ENCODE measurements around the gene ELMOD1. TPM values are rescaled to one million over a fixed set of nuclear protein-coding genes. Genes with fewer than 3 reads are reported as not detected.
"Not testable (repeated sequence)": the region's sequence is repeated elsewhere in the genome, so short reads cannot be mapped to it uniquely, and the experiment has no call there.

The ELMOD1 gene
- total RNA-seq, 1 experiment from 2014 or later: not detected

- no TSS peak for BruUV-seq (replicated peaks)
- ChIA-PET CTCF (interaction anchor here (0.6 to 6.6 kb wide), 14 partner anchors 8 to 1410 kb away, joined by 3 to 89 read pairs (median 8); no protein-coding TSS in a partner anchor), POLR2A (interaction anchor here (0.6 to 3.3 kb wide), 10 partner anchors 9 to 294 kb away, joined by 3 to 17 read pairs (median 4); no protein-coding TSS in a partner anchor)
- no peaks in the 10 kb centered on the region for H3K36me3 Mint-ChIP-seq (ENCODE audit: insufficient read depth, unreplicated experiment)
- peak; percentile 72 for DNase-seq (ENCODE audit: unreplicated experiment)
- peak within 1 kb of the TSS; percentile 83 for H3K4me3 Mint-ChIP-seq (ENCODE audit: unreplicated experiment)
- H3K9me3 Mint-ChIP-seq (ENCODE audit: unreplicated experiment): no peaks in the 10 kb centered on the region
- H3K4me1 Mint-ChIP-seq (ENCODE audit: insufficient read depth, unreplicated experiment): peaks cover 23% of the 10 kb centered on the region
- intact Hi-C loops (cut with micrococcal nuclease): no loop called here
- H3K27ac Mint-ChIP-seq (ENCODE audit: low read depth, unreplicated experiment): peak within 1 kb of the TSS; percentile 82
- no peaks in the 10 kb centered on the region for H3K27me3 Mint-ChIP-seq (ENCODE audit: insufficient read depth, unreplicated experiment)
- TF ChIP-seq, protein P1, sequence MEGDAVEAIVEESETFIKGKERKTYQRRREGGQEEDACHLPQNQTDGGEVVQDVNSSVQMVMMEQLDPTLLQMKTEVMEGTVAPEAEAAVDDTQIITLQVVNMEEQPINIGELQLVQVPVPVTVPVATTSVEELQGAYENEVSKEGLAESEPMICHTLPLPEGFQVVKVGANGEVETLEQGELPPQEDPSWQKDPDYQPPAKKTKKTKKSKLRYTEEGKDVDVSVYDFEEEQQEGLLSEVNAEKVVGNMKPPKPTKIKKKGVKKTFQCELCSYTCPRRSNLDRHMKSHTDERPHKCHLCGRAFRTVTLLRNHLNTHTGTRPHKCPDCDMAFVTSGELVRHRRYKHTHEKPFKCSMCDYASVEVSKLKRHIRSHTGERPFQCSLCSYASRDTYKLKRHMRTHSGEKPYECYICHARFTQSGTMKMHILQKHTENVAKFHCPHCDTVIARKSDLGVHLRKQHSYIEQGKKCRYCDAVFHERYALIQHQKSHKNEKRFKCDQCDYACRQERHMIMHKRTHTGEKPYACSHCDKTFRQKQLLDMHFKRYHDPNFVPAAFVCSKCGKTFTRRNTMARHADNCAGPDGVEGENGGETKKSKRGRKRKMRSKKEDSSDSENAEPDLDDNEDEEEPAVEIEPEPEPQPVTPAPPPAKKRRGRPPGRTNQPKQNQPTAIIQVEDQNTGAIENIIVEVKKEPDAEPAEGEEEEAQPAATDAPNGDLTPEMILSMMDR (IDR thresholded peaks at IDR 0.05; ENCODE audit: unreplicated experiment): no peak
Measured at GRCh38 chr11:107565219-107565937, 25.6 kb upstream of the ELMOD1 start, which contains the start of gene ALKBH8. TSS of gene ALKBH8 (minus strand) at chr11:107565735. CDS start at chr11:107560893, 4,842 bp downstream.

DNA sequence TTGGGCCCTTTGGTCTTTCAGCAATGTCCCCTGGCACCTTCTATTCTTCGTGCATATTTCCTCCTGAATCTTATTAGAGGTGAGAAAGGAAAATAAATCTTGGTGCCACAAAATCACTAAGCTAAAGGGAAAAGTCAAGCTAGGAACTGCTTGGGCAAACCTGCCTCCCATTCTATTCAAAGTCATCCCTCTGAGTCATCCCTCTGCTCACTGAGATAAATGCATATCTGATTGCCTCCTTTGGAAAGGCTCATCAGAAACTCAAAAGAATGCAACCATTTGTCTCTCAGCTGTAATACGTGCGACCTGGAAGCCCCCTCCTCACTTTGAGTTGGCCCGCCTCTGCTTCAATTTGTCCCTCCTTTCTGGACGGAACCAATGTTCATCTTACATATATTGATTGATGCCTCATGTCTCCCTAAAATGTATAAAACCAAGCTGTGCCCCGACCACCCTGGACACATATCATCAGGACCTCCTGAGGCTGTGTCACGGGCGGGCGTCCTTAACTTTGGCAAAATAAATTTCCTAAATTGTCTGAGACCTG lies 24.9 kb upstream of the ELMOD1 start:
- H3K36me3 Mint-ChIP-seq (ENCODE audit: insufficient read depth, unreplicated experiment); H3K27me3 Mint-ChIP-seq (ENCODE audit: insufficient read depth, unreplicated experiment); BruUV-seq (replicated peaks); H3K9me3 Mint-ChIP-seq (ENCODE audit: unreplicated experiment); intact Hi-C loops (cut with micrococcal nuclease); DNase-seq (ENCODE audit: unreplicated experiment): not testable (repeated sequence)
- ChIA-PET POLR2A (interaction anchor here (1.3 to 3.3 kb wide), 6 partner anchors 8 to 293 kb away, joined by 4 to 17 read pairs (median 6); no protein-coding TSS in a partner anchor), CTCF (interaction anchor here (0.6 to 6.6 kb wide), 14 partner anchors 8 to 337 kb away, joined by 3 to 63 read pairs (median 4); no protein-coding TSS in a partner anchor)
- peak overlapping the region; percentile 82 for H3K27ac Mint-ChIP-seq (ENCODE audit: low read depth, unreplicated experiment)
- H3K4me3 Mint-ChIP-seq (ENCODE audit: unreplicated experiment): peak overlapping the region; percentile 83
- peaks cover 23% of the 10 kb centered on the region for H3K4me1 Mint-ChIP-seq (ENCODE audit: insufficient read depth, unreplicated experiment)

GRCh38 chr11:107566569-107566968 lies 24.4 kb upstream of the ELMOD1 start:
- TF ChIP-seq, protein P1 (IDR thresholded peaks at IDR 0.05; ENCODE audit: unreplicated experiment): no peak
- Mint-ChIP-seq H3K27me3 (ENCODE audit: insufficient read depth, unreplicated experiment) (peaks cover 3% of the 10 kb centered on the region), H3K9me3 (ENCODE audit: unreplicated experiment) (no peaks in the 10 kb centered on the region), H3K27ac (ENCODE audit: low read depth, unreplicated experiment) (peak overlapping the region; percentile 82), H3K4me1 (ENCODE audit: insufficient read depth, unreplicated experiment) (peaks cover 23% of the 10 kb centered on the region), H3K4me3 (ENCODE audit: unreplicated experiment) (peak overlapping the region; percentile 83), H3K36me3 (ENCODE audit: insufficient read depth, unreplicated experiment) (no peaks in the 10 kb centered on the region)
- no TSS peak for BruUV-seq (replicated peaks)
- ChIA-PET CTCF (interaction anchor here (0.6 to 6.6 kb wide), 9 partner anchors 8 to 336 kb away, joined by 3 to 63 read pairs (median 4); no protein-coding TSS in a partner anchor), POLR2A (interaction anchor here (1.3 to 1.4 kb wide), 4 partner anchors 9 to 293 kb away, joined by 4 to 8 read pairs (median 4); no protein-coding TSS in a partner anchor)
- DNase-seq (ENCODE audit: unreplicated experiment): no peak
- intact Hi-C loops (cut with micrococcal nuclease): no loop called here

DNA sequence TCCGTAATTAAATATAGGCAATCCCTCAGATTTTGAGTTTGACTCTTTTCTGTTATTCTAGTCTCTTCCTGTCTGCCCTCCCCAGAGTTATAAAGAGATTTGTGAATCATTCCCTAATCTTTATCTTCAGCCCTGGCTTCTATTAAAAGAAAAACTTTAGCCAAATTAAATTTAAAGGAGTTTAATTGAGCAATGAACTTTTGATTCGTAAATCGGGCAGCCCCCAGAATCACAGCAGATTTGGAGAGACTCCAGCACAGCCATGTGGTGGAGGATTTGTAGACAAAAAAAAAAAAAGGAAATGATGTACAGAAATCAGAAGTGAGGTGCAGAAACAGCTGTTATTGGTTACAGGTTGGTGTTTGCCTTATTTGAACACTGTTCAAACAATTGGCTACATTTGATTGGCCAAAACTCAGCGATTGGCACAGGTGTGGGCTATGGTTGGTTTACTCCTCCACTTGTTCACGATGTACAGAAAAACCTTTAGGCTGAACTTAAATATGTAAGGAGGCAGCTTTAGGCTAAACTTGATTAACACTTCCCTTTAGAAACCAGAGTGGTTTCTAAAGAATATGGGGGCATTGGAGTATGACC lies 23.1 kb upstream of the ELMOD1 start:
- peaks cover 18% of the 10 kb centered on the region for H3K4me1 Mint-ChIP-seq (ENCODE audit: insufficient read depth, unreplicated experiment)
- intact Hi-C loops (cut with micrococcal nuclease): no loop called here
- TF ChIP-seq, protein P1 (IDR thresholded peaks at IDR 0.05; ENCODE audit: unreplicated experiment): no peak
- ChIA-PET CTCF (interaction anchor here (1.1 to 6.6 kb wide), 6 partner anchors 8 to 203 kb away, joined by 4 to 63 read pairs (median 14); no protein-coding TSS in a partner anchor), POLR2A (interaction anchor here (1.3 kb wide), 1 partner anchor 121 kb away, joined by 4 read pairs; no protein-coding TSS in a partner anchor)
- H3K27me3 Mint-ChIP-seq (ENCODE audit: insufficient read depth, unreplicated experiment): peaks cover 15% of the 10 kb centered on the region
- no peaks in the 10 kb centered on the region for H3K9me3 Mint-ChIP-seq (ENCODE audit: unreplicated experiment)
- DNase-seq (ENCODE audit: unreplicated experiment): no peak
- no TSS peak for BruUV-seq (replicated peaks)
- no peaks in the 10 kb centered on the region for H3K36me3 Mint-ChIP-seq (ENCODE audit: insufficient read depth, unreplicated experiment)
- H3K4me3 Mint-ChIP-seq (ENCODE audit: unreplicated experiment): no peak overlapping the region
- H3K27ac Mint-ChIP-seq (ENCODE audit: low read depth, unreplicated experiment): no peak overlapping the region

Measured in MCF 10A (cell line).